Gastrocnemius medialis (tissue), 4 donors: ENCODE data around the gene ZNF648.

Source experiments
- CTCF ChIP-seq, 5 experiments: fragments of 450-650 bp in 3 of 5; fragments of 200-600 bp in 2 of 5; sonication (generic) in 2 of 5; IDR thresholded peaks in 4 of 5; conservative IDR thresholded peaks in 1 of 5; 1 replicate in 4 of 5; 2 replicates in 1 of 5; pipeline ENCODE4 v1.5.1; 2016 to 2019; ENCODE audit warnings: antibody characterized with exemption in 5 of 5, mild to moderate bottlenecking in 3 of 5, moderate library complexity in 3 of 5
- POLR2A ChIP-seq, 2 donors: fragments of 450-650 bp; IDR thresholded peaks; one replicate each; pipeline ENCODE4 v1.6.1; 2017; ENCODE audit warnings: antibody characterized with exemption in 2 of 2, mild to moderate bottlenecking in 2 of 2, moderate library complexity in 2 of 2

DNA sequence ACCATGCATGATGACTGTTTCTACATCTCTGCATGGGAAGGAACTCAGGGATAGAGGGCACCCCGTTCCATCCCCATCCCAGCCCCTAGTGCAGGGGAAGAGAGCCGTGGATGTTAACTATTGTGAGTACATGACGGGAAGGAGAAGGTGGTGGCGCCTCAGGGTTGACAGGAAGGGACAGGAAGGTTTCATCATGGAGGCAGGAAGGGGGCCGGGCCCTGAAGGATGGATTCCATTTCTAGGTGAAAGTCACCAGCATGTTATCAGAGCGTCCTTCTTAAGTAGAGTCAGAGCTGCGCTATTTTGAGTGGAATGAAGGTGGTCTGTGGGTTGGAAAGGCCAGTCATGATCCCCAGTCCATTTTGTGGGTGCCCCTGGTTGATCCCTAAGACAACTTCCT, 25.1 kb upstream of the ZNF648 start:
- TF ChIP-seq CTCF (IDR thresholded peaks at IDR 0.05 in 4 of 5, conservative IDR thresholded peaks at IDR 0.05 in 1 of 5) (no peak), POLR2A (IDR thresholded peaks at IDR 0.05) (no peak)
